Measurements from ENCODE around the gene GINS1. TPM values are rescaled to one million over a fixed set of nuclear protein-coding genes. Genes with fewer than 3 reads are reported as not detected.
A peak's percentile ranks its signal among the peaks of the same experiment; 100 is the strongest.

The GINS1 gene
- total and polyA plus RNA-seq, 2 experiments from 2014 or later: 32.0 to 65.4 TPM

DNA sequence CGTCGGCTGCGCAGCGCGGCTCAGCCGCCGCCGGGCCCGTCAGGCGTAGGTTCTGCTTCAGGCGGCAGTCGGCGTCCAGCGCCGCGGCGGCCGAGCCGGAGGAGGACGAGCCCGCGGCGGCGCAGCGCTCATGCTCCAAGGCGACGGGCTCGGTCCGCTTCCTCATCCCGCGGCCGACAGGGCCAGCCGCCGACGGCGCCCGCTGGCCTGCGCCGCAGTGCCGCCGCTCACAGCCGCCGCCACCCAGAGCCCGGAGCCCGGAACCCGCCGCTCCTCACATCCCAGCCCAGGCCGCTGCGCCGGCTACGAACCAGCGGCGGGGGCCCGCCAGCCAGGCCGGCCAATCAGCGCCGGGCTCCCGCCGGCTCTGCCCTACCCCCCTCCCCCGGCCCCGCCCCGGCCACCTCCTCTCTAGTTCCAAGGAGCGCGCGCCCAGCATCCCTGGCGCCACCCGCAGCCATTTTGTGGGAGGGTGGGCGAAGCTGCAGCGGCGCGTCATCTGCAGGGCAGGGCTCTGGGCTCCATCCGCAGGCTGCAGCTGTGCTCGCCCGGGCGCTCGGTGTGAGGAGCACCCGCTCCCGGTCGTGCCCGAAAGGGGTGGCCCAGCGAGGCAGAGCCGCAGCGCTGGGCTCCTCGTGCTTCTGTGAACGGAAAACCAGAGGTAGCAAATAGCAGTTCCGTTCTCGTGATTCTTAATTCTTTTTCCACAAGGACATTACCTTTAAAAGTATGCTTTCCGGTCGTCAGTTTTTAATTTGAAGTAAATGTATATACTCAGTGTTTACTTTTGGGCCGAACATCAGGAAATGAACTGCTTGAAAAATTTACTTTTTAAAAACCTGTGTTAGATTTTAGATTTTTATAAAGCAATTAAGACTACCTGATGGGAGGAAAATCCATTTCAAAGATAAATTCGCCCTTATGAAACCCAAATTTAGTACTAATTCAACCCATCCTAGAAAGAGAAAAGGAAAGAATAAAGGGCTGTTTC is 16.6 kb upstream of the GINS1 start, which contains the start of gene ABHD12:
ABHD12 (minus strand) TSS at position 298 of the 991 bp plus-strand sequence; CDS start at position 166, 132 bp downstream.
- H3K27me3 Mint-ChIP-seq (ENCODE audit: insufficient read depth, low read depth, poor library complexity): peaks cover 4% of the 10 kb centered on the region
- peak; percentile 98 for DNase-seq (ENCODE audit: low spot score)
- H3K4me3 Mint-ChIP-seq: peak within 1 kb of the TSS; percentile 83
- no peaks in the 10 kb centered on the region for H3K36me3 ChIP-seq (ENCODE audit: insufficient read depth)
- TF ChIP-seq EZH2phosphoT487 (IDR thresholded peaks at IDR 0.05; ENCODE audit: unreplicated experiment) (no peak), STAT1 (IDR thresholded peaks at IDR 0.05; ENCODE audit: unreplicated experiment) (no peak), POLR2AphosphoS5 (IDR thresholded peaks at IDR 0.05; ENCODE audit: low read depth) (peak; percentile 91), CREB1 (CRISPR knock-in tag; IDR thresholded peaks at IDR 0.05; ENCODE audit: low read depth) (peak; percentile 87), ZNF331 (CRISPR knock-in tag; IDR thresholded peaks at IDR 0.05; ENCODE audit: low read depth) (no peak)
- ATAC-seq: peak; percentile 87
- no peaks in the 10 kb centered on the region; the same call in 1 of the 3 replicates for H3K9me3 Mint-ChIP-seq
- no peaks in the 10 kb centered on the region for H3K9me2 ChIP-seq (ENCODE audit: insufficient read depth)
- H3K4me1 Mint-ChIP-seq: peaks cover 9% of the 10 kb centered on the region
- H2AFZ ChIP-seq: peak within 1 kb of the TSS; percentile 80
- H3K27me3 ChIP-seq (ENCODE audit: insufficient read depth): no peaks in the 10 kb centered on the region
- peaks cover 39% of the 10 kb centered on the region for H3K79me2 ChIP-seq (replicated peaks; ENCODE audit: insufficient read depth)
- H4K20me1 ChIP-seq (replicated peaks; ENCODE audit: insufficient read depth): peaks cover 20% of the 10 kb centered on the region
- peaks cover 14% of the 10 kb centered on the region for H3K36me3 Mint-ChIP-seq (ENCODE audit: low read depth)
- no peaks in the 10 kb centered on the region; the same call in 1 of the 2 replicates for H3F3A ChIP-seq (replicated peaks; ENCODE audit: low read depth)
- H3K4me2 ChIP-seq: peak within 1 kb of the TSS; percentile 80
- H3K27ac Mint-ChIP-seq: peak within 1 kb of the TSS; percentile 93
- peak within 1 kb of the TSS; percentile 69 for H3K27ac ChIP-seq (ENCODE audit: low read depth)
- H3K4me3 ChIP-seq: peak within 1 kb of the TSS; percentile 52
- H3K4me1 ChIP-seq (ENCODE audit: insufficient read depth): peaks cover 11% of the 10 kb centered on the region

- H3K79me2 ChIP-seq (replicated peaks; ENCODE audit: insufficient read depth): peaks cover 5% of the 10 kb centered on the region
- no peak overlapping the region for H3K27ac ChIP-seq (ENCODE audit: low read depth)
- H3K4me2 ChIP-seq: no peak overlapping the region
- H3K4me1 ChIP-seq (ENCODE audit: insufficient read depth): peaks cover 9% of the 10 kb centered on the region; the same call in 1 of the 2 replicates
- Mint-ChIP-seq H3K4me3 (no peak overlapping the region), H3K27ac (no peak overlapping the region), H3K9me3 (no peaks in the 10 kb centered on the region; the same call in 2 of the 3 replicates), H3K27me3 (ENCODE audit: insufficient read depth, low read depth, poor library complexity) (no peaks in the 10 kb centered on the region), H3K4me1 (peaks cover 19% of the 10 kb centered on the region), H3K36me3 (ENCODE audit: low read depth) (no peaks in the 10 kb centered on the region; the same call in 2 of the 3 replicates)
- no peaks in the 10 kb centered on the region for H4K20me1 ChIP-seq (replicated peaks; ENCODE audit: insufficient read depth)
- DNase-seq (ENCODE audit: low spot score) (no peak), ATAC-seq (no peak)
- no peak overlapping the region for H2AFZ ChIP-seq
- no peaks in the 10 kb centered on the region for H3F3A ChIP-seq (replicated peaks; ENCODE audit: low read depth)
- no peaks in the 10 kb centered on the region for H3K27me3 ChIP-seq (ENCODE audit: insufficient read depth)
- H3K4me3 ChIP-seq: no peak overlapping the region
- no peaks in the 10 kb centered on the region for H3K36me3 ChIP-seq (ENCODE audit: insufficient read depth)
- H3K9me2 ChIP-seq (ENCODE audit: insufficient read depth): no peaks in the 10 kb centered on the region
- TF ChIP-seq, protein P1, sequence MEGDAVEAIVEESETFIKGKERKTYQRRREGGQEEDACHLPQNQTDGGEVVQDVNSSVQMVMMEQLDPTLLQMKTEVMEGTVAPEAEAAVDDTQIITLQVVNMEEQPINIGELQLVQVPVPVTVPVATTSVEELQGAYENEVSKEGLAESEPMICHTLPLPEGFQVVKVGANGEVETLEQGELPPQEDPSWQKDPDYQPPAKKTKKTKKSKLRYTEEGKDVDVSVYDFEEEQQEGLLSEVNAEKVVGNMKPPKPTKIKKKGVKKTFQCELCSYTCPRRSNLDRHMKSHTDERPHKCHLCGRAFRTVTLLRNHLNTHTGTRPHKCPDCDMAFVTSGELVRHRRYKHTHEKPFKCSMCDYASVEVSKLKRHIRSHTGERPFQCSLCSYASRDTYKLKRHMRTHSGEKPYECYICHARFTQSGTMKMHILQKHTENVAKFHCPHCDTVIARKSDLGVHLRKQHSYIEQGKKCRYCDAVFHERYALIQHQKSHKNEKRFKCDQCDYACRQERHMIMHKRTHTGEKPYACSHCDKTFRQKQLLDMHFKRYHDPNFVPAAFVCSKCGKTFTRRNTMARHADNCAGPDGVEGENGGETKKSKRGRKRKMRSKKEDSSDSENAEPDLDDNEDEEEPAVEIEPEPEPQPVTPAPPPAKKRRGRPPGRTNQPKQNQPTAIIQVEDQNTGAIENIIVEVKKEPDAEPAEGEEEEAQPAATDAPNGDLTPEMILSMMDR (conservative IDR thresholded peaks at IDR 0.05; ENCODE audit: low read depth in 2 of 2): no peak
- TF ChIP-seq EZH2phosphoT487 (IDR thresholded peaks at IDR 0.05; ENCODE audit: unreplicated experiment) (no peak), JUNB (IDR thresholded peaks at IDR 0.05; ENCODE audit: unreplicated experiment) (no peak), ETS1 (IDR thresholded peaks at IDR 0.05) (no peak), ZNF331 (CRISPR knock-in tag; IDR thresholded peaks at IDR 0.05; ENCODE audit: low read depth) (no peak), CREB1 (CRISPR knock-in tag; IDR thresholded peaks at IDR 0.05; ENCODE audit: low read depth) (no peak), ZNF114 (CRISPR knock-in tag; IDR thresholded peaks at IDR 0.05) (no peak), STAT1 (IDR thresholded peaks at IDR 0.05; ENCODE audit: unreplicated experiment) (no peak)
- TF ChIP-seq, protein P2, sequence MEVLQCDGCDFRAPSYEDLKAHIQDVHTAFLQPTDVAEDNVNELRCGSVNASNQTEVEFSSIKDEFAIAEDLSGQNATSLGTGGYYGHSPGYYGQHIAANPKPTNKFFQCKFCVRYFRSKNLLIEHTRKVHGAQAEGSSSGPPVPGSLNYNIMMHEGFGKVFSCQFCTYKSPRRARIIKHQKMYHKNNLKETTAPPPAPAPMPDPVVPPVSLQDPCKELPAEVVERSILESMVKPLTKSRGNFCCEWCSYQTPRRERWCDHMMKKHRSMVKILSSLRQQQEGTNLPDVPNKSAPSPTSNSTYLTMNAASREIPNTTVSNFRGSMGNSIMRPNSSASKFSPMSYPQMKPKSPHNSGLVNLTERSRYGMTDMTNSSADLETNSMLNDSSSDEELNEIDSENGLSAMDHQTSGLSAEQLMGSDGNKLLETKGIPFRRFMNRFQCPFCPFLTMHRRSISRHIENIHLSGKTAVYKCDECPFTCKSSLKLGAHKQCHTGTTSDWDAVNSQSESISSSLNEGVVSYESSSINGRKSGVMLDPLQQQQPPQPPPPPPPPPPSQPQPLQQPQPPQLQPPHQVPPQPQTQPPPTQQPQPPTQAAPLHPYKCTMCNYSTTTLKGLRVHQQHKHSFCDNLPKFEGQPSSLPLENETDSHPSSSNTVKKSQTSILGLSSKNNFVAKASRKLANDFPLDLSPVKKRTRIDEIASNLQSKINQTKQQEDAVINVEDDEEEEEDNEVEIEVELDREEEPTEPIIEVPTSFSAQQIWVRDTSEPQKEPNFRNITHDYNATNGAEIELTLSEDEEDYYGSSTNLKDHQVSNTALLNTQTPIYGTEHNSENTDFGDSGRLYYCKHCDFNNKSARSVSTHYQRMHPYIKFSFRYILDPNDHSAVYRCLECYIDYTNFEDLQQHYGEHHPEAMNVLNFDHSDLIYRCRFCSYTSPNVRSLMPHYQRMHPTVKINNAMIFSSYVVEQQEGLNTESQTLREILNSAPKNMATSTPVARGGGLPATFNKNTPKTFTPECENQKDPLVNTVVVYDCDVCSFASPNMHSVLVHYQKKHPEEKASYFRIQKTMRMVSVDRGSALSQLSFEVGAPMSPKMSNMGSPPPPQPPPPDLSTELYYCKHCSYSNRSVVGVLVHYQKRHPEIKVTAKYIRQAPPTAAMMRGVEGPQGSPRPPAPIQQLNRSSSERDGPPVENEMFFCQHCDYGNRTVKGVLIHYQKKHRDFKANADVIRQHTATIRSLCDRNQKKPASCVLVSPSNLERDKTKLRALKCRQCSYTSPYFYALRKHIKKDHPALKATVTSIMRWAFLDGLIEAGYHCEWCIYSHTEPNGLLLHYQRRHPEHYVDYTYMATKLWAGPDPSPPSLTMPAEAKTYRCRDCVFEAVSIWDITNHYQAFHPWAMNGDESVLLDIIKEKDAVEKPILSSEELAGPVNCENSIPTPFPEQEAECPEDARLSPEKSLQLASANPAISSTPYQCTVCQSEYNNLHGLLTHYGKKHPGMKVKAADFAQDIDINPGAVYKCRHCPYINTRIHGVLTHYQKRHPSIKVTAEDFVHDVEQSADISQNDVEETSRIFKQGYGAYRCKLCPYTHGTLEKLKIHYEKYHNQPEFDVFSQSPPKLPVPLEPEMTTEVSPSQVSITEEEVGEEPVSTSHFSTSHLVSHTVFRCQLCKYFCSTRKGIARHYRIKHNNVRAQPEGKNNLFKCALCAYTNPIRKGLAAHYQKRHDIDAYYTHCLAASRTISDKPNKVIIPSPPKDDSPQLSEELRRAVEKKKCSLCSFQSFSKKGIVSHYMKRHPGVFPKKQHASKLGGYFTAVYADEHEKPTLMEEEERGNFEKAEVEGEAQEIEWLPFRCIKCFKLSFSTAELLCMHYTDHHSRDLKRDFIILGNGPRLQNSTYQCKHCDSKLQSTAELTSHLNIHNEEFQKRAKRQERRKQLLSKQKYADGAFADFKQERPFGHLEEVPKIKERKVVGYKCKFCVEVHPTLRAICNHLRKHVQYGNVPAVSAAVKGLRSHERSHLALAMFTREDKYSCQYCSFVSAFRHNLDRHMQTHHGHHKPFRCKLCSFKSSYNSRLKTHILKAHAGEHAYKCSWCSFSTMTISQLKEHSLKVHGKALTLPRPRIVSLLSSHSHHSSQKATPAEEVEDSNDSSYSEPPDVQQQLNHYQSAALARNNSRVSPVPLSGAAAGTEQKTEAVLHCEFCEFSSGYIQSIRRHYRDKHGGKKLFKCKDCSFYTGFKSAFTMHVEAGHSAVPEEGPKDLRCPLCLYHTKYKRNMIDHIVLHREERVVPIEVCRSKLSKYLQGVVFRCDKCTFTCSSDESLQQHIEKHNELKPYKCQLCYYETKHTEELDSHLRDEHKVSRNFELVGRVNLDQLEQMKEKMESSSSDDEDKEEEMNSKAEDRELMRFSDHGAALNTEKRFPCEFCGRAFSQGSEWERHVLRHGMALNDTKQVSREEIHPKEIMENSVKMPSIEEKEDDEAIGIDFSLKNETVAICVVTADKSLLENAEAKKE (CRISPR knock-in tag; IDR thresholded peaks at IDR 0.05): no peak
Measured at GRCh38 chr20:25394276-25394675, 13.2 kb upstream of the GINS1 start.
